T-cell (primary cell): ENCODE measurements around the gene ANKRD18A. TPM values are rescaled to one million over a fixed set of nuclear protein-coding genes. Genes with fewer than 3 reads are reported as not detected.
"Not testable (repeated sequence)": the region's sequence is repeated elsewhere in the genome, so short reads cannot be mapped to it uniquely, and the experiment has no call there.

Experiments
- ATAC-seq, 4 experiments: fragments of 200-7000 bp in 3 of 4; fragments of 150-1000 bp in 1 of 4; cut with Tn5 transposase; replicated peaks in 1 of 4; 1 replicate in 3 of 4; 2 replicates in 1 of 4; pipeline ENCODE4 v1.10.0; 2021; ENCODE audit warnings: moderate library complexity in 3 of 4, mild to moderate bottlenecking in 2 of 4, moderate number of reproducible peaks in 1 of 4
- CTCF ChIA-PET, 2 donors: fragments of 300-600 bp; sonication (Branson Sonifier 250); formaldehyde crosslinking; loops; one replicate each; lab custom pipeline; 2022; ENCODE audit warnings: antibody characterized with exemption in 2 of 2; lab: Charles Lee
- POLR2A ChIA-PET, 2 donors: fragments of 300-600 bp; sonication (Branson Sonifier 250); formaldehyde crosslinking; loops; one replicate each; lab custom pipeline; 2022; ENCODE audit warnings: antibody characterized with exemption in 2 of 2; lab: Charles Lee
- DNase-seq, 35 experiments: peaks; one replicate each; pipeline versions ENCODE4 v3.0.0 to v3.0.0-alpha.2; 2013 to 2023
- H3K27ac ChIP-seq: one replicate; pipeline ENCODE4 v1.5.1; 2013; ENCODE audit warnings: low read length
- H3K27me3 ChIP-seq, 2 experiments: replicated peaks in 1 of 2; 1 replicate in 1 of 2; 2 replicates in 1 of 2; pipeline versions ENCODE4 v1.6.1 to v1.7.0; 2013; ENCODE audit warnings: low read length in 1 of 2, mixed read lengths in 1 of 2; ENCODE audit not compliant: control insufficient read depth in 2 of 2, insufficient read depth in 2 of 2; ENCODE audit errors: extremely low read depth in 1 of 2
- H3K36me3 ChIP-seq, 2 donors: 1 replicate in 1 of 2; 2 replicates in 1 of 2; pipeline versions ENCODE4 v1.6.1 to v1.7.0; 2013; ENCODE audit warnings: low read length in 1 of 2; ENCODE audit not compliant: control insufficient read depth in 2 of 2, insufficient read depth in 1 of 2; ENCODE audit errors: extremely low read depth in 1 of 2
- H3K4me1 ChIP-seq, 2 experiments: 1 replicate in 1 of 2; 2 replicates in 1 of 2; pipeline versions ENCODE4 v1.6.1 to v1.7.0; 2013; ENCODE audit warnings: low read length in 2 of 2, mixed read lengths in 1 of 2; ENCODE audit not compliant: insufficient read depth in 2 of 2, control insufficient read depth in 1 of 2; ENCODE audit errors: extremely low read depth in 1 of 2
- H3K4me3 ChIP-seq, 2 donors: 1 replicate in 1 of 2; 2 replicates in 1 of 2; pipeline versions ENCODE4 v1.5.1 to v1.7.0; 2013; ENCODE audit warnings: mild to moderate bottlenecking in 2 of 2, low read length in 1 of 2, moderate library complexity in 1 of 2; ENCODE audit not compliant: control insufficient read depth in 1 of 2; ENCODE audit errors: extremely low read depth in 1 of 2
- H3K9me3 ChIP-seq: 2 replicates; pipeline ENCODE4 v1.7.0; 2013
- H3K27ac Mint-ChIP-seq, 2 donors: one replicate each; pipeline ENCODE4 v1.8.0; 2020 to 2021; ENCODE audit warnings: mild to moderate bottlenecking in 2 of 2, mixed read lengths in 2 of 2
- H3K27me3 Mint-ChIP-seq, 2 donors: one replicate each; pipeline ENCODE4 v1.8.0; 2021 to 2022; ENCODE audit warnings: mixed read lengths in 2 of 2
- H3K36me3 Mint-ChIP-seq: one replicate; pipeline ENCODE4 v1.8.0; 2021; ENCODE audit warnings: mixed read lengths
- H3K4me1 Mint-ChIP-seq, 3 donors: one replicate each; pipeline ENCODE4 v1.8.0; 2020 to 2022; ENCODE audit warnings: mixed read lengths in 3 of 3, mild to moderate bottlenecking in 1 of 3
- H3K4me3 Mint-ChIP-seq, 3 donors: one replicate each; pipeline ENCODE4 v1.8.0; 2020 to 2022; ENCODE audit warnings: mild to moderate bottlenecking in 3 of 3, mixed read lengths in 3 of 3, moderate library complexity in 3 of 3
- H3K9me3 Mint-ChIP-seq, 3 donors: one replicate each; pipeline ENCODE4 v1.8.0; 2020 to 2022; ENCODE audit warnings: mixed read lengths in 3 of 3
- WGBS: methylation state at CpG from one replicate; pipeline ENCODE4 v1.1.5; 2013; ENCODE audit warnings: missing lambda C conversion rate; ENCODE audit not compliant: insufficient coverage; 5-methylcytosine and 5-hydroxymethylcytosine counted together
- total RNA-seq, 35 experiments: library from RNA in 6 of 35; stranded (reverse) in 6 of 35; fragments of 120-200 nt in 1 of 35; gene quantifications; one replicate each; pipeline versions ENCODE4 v1.2.1 to v1.2.4 and lab custom pipeline; 2013 to 2026

Gene ANKRD18A
- total RNA-seq, 5 donors from 2014 or later (not counting 1 experiment from before 2014, with no cell fraction given): 1.2 to 16.5 (median 5.1) TPM

DNA sequence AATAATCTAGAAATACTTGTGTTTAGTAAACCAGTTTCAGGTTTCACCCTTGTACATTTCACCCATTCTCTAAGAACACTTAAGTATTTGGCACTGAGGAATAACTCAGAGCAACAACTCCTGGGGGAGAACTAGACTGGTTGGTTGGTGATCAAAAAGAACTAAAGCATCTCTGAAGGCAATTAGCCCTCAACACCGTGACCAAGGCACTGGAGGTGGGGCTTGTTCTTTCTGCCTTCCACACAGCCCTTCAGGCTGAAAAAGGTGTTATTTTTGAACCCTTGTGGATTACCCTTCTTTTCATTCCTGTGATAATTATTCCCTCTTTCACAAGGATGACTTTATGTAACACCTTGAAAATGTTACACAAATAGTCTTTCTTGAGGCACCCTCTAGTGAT lies 44.2 kb downstream of the ANKRD18A start:
- H3K4me3 ChIP-seq, H3K27ac Mint-ChIP-seq, H3K9me3 ChIP-seq, H3K27ac ChIP-seq, ATAC-seq, H3K9me3 Mint-ChIP-seq, H3K27me3 ChIP-seq, H3K4me3 Mint-ChIP-seq, H3K4me1 ChIP-seq, H3K36me3 ChIP-seq, H3K27me3 Mint-ChIP-seq, CTCF ChIA-PET, H3K36me3 Mint-ChIP-seq, H3K4me1 Mint-ChIP-seq, POLR2A ChIA-PET: not testable (repeated sequence)
- peak in 1 of 35 experiments; percentile 4 for DNase-seq
- no CpG with 5 or more reads among the region's 1 CpG for WGBS

DNA sequence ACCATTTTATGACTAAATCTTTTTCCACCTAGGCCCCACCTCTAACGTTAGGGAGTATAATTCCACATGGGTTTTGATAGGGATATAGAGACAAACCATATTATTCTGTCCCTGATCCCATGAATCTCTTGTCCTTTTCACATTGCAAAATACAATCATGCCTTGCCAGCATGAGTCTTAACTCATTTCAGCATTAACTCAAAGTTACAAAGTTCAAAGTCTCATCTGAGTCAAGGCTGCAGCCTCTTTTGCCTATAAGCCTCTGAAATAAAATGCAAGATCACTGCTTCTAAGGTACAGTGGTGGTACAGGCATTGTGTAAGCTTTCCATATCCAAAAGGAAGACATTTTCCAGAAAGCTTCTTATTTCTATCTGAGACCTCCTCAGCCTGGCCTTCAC lies 54.3 kb downstream of the ANKRD18A start:
- Mint-ChIP-seq H3K4me1 (peaks cover 7 to 15% (median 10%) of the 10 kb centered on the region in 3 donors), H3K36me3 (peaks cover 21% of the 10 kb centered on the region)
- H3K36me3 ChIP-seq, H3K9me3 ChIP-seq, H3K27me3 ChIP-seq, ATAC-seq, H3K27ac Mint-ChIP-seq, POLR2A ChIA-PET, H3K9me3 Mint-ChIP-seq, H3K27me3 Mint-ChIP-seq, H3K4me3 ChIP-seq, DNase-seq, H3K27ac ChIP-seq, CTCF ChIA-PET, H3K4me1 ChIP-seq, H3K4me3 Mint-ChIP-seq: not testable (repeated sequence)
- no CpG with 5 or more reads among the region's 1 CpG for WGBS

- POLR2A ChIA-PET, DNase-seq, H3K9me3 ChIP-seq, H3K27me3 ChIP-seq, H3K4me1 ChIP-seq, H3K36me3 ChIP-seq, H3K27ac Mint-ChIP-seq, H3K9me3 Mint-ChIP-seq, ATAC-seq, H3K27ac ChIP-seq, CTCF ChIA-PET, H3K4me3 ChIP-seq, H3K27me3 Mint-ChIP-seq, H3K4me3 Mint-ChIP-seq: not testable (repeated sequence)
- peaks cover 20% of the 10 kb centered on the region for H3K36me3 Mint-ChIP-seq
- no CpG with 5 or more reads among the region's 4 CpGs for WGBS
- H3K4me1 Mint-ChIP-seq: peaks cover 7 to 15% (median 10%) of the 10 kb centered on the region in 3 donors
These were observed 55.2 kb downstream of the ANKRD18A start for GRCh38 chr9:38565178-38565577.

DNA sequence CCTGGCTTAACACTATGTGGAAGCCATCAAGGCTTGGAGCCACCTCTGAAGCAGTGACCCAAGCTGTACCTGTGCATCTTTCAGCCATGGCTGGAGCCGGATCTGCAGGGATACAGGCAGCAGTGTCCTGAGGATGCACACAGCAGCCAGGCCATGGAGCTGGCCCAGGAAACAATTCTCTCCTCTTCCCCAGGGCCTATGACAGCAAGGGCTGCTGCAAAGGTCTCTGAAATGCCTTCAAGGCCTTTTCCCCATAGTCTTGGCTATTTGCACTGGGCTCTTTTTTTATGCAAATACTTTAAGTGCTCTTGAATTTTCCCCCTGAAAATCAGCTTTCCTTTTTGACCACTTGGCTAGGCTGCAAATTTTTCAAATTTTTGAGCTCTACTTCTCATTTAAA lies 56.5 kb downstream of the ANKRD18A start:
- DNase-seq, H3K27ac Mint-ChIP-seq, H3K27me3 Mint-ChIP-seq, CTCF ChIA-PET, H3K27ac ChIP-seq, H3K4me1 ChIP-seq, H3K9me3 ChIP-seq, H3K4me3 ChIP-seq, POLR2A ChIA-PET, H3K4me3 Mint-ChIP-seq, ATAC-seq, H3K27me3 ChIP-seq, H3K9me3 Mint-ChIP-seq, H3K36me3 ChIP-seq: not testable (repeated sequence)
- Mint-ChIP-seq H3K4me1 (peaks cover 7 to 17% (median 10%) of the 10 kb centered on the region in 3 donors), H3K36me3 (peaks cover 17% of the 10 kb centered on the region)
- no CpG with 5 or more reads among the region's 1 CpG for WGBS

- H3K9me3 Mint-ChIP-seq, H3K27ac ChIP-seq, H3K4me3 ChIP-seq, CTCF ChIA-PET, H3K36me3 ChIP-seq, H3K9me3 ChIP-seq, H3K4me3 Mint-ChIP-seq, H3K36me3 Mint-ChIP-seq, H3K4me1 ChIP-seq, DNase-seq, H3K27me3 ChIP-seq, H3K27ac Mint-ChIP-seq, H3K27me3 Mint-ChIP-seq, POLR2A ChIA-PET, ATAC-seq: not testable (repeated sequence)
- H3K4me1 Mint-ChIP-seq: peaks cover 7 to 20% (median 10%) of the 10 kb centered on the region in 3 donors
- 0% methylated on average over 1 of the region's 2 CpGs for WGBS
These were observed 59.3 kb downstream of the ANKRD18A start for GRCh38 chr9:38561134-38561533.

DNA sequence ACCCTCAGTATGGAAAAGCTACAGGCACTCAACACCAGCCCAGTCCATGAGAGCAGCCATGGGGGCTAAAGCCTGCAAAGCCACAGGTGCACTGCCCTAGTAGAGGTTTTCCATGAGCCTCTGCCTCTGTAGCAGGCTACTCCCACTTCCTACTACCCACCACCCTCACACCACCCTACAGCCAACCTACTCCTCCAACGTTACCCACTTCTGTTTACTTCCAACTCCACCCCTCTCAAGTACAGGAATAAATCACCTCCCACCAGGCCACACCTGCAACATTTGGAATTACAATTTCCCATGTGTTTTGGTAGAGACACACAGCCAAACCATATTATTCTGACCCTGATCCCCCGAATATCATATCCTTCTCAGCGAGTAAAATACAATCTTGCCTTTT lies 61.2 kb downstream of the ANKRD18A start:
- H3K27ac Mint-ChIP-seq, H3K36me3 Mint-ChIP-seq, H3K27me3 ChIP-seq, H3K4me3 ChIP-seq, H3K4me1 ChIP-seq, H3K36me3 ChIP-seq, H3K27ac ChIP-seq, H3K27me3 Mint-ChIP-seq, POLR2A ChIA-PET, H3K9me3 Mint-ChIP-seq, H3K9me3 ChIP-seq, CTCF ChIA-PET, H3K4me3 Mint-ChIP-seq, ATAC-seq, DNase-seq: not testable (repeated sequence)
- WGBS: 50% methylated on average over 1 of the region's 3 CpGs
- H3K4me1 Mint-ChIP-seq: peaks cover 1 to 12% (median 4%) of the 10 kb centered on the region in 3 donors

GRCh38 chr9:38557746-38558145 lies 62.6 kb downstream of the ANKRD18A start:
- H3K27me3 Mint-ChIP-seq, CTCF ChIA-PET, H3K9me3 ChIP-seq, H3K4me3 Mint-ChIP-seq, DNase-seq, H3K27me3 ChIP-seq, POLR2A ChIA-PET, H3K27ac ChIP-seq, H3K27ac Mint-ChIP-seq, H3K4me1 ChIP-seq, ATAC-seq, H3K36me3 Mint-ChIP-seq, H3K36me3 ChIP-seq, H3K4me3 ChIP-seq, H3K9me3 Mint-ChIP-seq: not testable (repeated sequence)
- WGBS: 88% methylated on average over 1 of the region's 1 CpG
- peaks cover 4 to 20% (median 13%) of the 10 kb centered on the region in 3 donors for H3K4me1 Mint-ChIP-seq
